GM13976 (cell line): Measurements from ENCODE around the gene GABRG3.

Experiments used
- DNase-seq: peaks from one replicate; pipeline ENCODE4 v3.0.0; 2012; ENCODE audit warnings: low spot score
- CTCF ChIP-seq: IDR thresholded peaks from 2 replicates; pipeline ENCODE4 v1.5.1; 2012; ENCODE audit warnings: borderline replicate concordance, mild to moderate bottlenecking; ENCODE audit not compliant: insufficient read depth; ENCODE audit errors: extremely low read depth, missing control alignments, control extremely low read depth
- in situ Hi-C: fragments of 300-500 bp; cut with MboI; formaldehyde crosslinking; loops from one replicate; pipeline ENCODE4 v1.12.0; 2022; ENCODE audit warnings: low sequenced_read_pairs, mixed read lengths, inconsistent platforms; ENCODE audit not compliant: unreplicated experiment

GABRG3 gene

GRCh38 chr15:27201425-27201824, 230.4 kb downstream of the GABRG3 start:
- TF ChIP-seq CTCF, result no peak
- no peak for DNase-seq
- in situ Hi-C loops, result no loop called here

DNA sequence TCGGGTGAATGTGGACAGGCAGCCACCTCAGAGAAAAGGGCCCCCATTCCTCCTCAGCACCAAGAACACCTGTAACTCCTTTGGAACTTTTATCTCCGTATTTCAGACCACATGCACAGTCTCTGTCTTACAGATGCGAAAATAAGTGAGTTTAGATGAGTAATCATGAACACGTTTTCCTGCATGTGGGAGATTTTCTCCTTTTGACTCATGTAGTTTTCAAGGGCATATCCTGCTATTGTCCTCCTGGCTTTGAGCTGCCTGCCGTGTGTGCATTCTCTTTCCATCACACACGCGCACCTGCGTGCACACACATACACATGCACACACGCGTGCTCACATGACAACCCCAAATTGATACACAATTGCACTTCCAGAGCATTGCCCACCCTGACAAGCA, 239.2 kb downstream of the GABRG3 start:
- in situ Hi-C loops, result no loop called here
- DNase-seq, result no peak
- TF ChIP-seq CTCF, result no peak

DNA sequence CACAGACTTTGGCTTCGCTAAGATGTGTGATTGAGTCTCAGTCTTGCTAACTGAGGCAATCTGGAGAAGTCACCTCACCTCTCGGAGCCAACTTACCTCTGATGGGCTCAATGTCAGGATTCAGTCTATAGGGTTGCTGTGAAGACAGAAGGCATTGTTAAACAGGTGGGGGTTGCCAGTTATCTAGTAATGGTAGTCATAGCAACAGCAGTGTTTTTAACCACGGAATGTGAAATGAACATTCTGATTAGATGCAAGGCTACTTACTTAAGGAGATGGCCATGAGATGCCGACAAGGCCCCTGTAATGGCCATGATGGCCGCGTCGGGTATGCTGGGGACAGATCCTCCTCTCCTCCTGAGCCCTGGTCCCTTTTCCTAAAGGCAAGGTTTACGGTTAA, 243.1 kb downstream of the GABRG3 start:
- no peak for TF ChIP-seq CTCF
- no peak for DNase-seq
- in situ Hi-C loops, result no loop called here

DNA sequence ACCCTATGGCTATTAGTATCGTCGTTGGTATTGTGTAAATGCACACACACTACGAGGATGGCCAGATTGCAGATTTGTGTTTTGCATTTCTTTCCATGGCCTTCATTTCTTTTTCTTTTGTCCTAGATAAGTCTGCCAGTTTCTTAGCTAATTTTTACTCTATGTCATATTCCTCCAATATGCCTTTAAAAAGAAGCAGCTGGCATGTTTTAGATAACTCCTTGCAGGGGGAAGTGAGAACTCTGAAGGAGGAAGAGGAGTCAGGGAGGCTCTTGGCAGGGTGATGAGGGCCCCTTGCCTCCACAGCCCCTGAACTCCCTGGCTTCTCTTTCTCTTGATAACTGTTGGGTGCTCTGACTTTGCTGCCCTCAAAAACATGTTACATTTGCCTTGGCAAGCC, 244.0 kb downstream of the GABRG3 start:
- no peak for DNase-seq
- in situ Hi-C loops, result no loop called here
- no peak for TF ChIP-seq CTCF

DNA sequence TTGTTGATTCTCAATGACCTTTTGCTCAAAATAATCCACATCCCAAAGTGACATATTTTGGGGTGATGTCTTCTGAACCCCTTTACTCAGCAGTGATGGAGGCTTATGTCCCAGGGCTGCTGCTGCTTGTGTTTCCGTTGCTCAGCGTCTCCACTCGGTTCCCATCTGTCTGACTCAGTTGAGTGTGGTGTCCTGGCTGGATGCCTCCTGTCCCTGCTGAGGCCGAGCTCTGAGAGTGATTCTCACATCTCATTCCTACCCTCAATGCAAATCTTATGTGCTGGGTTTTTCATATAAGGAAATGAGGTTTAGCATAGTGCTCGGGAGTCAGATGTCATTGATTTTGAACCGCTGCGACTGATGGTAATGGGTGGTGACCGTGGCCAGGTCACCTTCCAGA, 247.4 kb downstream of the GABRG3 start:
- TF ChIP-seq CTCF, result no peak
- no peak for DNase-seq
- in situ Hi-C loops, result no loop called here

DNA sequence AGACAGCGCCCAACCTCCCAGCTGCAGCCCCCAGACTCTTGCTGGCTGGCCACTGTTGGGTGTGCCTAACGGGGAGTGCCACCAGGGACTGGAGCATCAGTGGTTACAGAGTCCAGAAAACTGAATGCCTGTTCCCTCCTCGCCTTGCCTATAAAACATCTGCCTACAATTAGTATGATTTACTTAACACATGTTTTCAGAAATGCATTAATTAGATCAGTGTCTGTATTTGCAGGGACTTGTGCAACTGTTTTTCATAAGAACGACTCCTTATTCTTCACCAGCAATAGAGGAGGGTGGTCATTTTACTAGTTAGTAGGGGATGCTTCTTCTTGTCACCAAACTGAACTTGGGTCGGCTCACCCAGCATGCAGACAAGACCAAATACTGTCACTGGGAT, 248.7 kb downstream of the GABRG3 start:
- in situ Hi-C loops, result no loop called here
- DNase-seq, result no peak
- TF ChIP-seq CTCF, result no peak

DNA sequence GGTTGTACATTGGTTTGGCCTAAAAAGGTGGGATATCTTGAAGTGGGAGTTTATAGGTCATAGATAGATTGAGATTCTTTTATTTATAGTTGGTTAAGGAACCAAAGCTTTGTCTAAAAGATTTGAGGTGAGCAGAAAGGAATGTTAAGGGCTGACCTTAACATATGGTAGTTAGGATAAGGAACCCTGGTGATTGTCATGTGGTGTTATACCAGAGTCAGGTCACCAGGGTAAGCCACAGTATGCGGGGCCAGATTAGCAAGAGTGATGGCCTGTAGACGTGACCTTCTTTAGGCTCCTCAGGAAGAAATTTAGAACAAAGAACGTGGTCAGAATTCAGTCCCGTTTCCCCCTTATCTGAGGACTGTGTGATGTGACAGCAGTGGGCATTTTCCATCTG, 249.2 kb downstream of the GABRG3 start:
- DNase-seq, result no peak
- in situ Hi-C loops, result no loop called here
- no peak for TF ChIP-seq CTCF
